Measurements from ENCODE around the gene ARSB. TPM values are rescaled to one million over a fixed set of nuclear protein-coding genes. Genes with fewer than 3 reads are reported as not detected.

Gene ARSB
- total RNA-seq, 4 donors from 2014 or later: 9.1 to 12.7 (median 10.7) TPM

GRCh38 chr5:78925129-78925876 is 59.8 kb downstream of the ARSB start:
- Histone ChIP-seq H3K27me3 (no peaks in the 10 kb centered on the region), H3K36me3 (no peaks in the 10 kb centered on the region), H3K4me3 (no peak overlapping the region), H3K4me1 (no peaks in the 10 kb centered on the region), H3K9me3 (no peaks in the 10 kb centered on the region), H3K27ac (no peak overlapping the region)
- WGBS, 2 donors (ENCODE audit: low coverage in 1 of 2): 73 to 81% methylated on average over 6 of the region's 6 CpGs
- TF ChIP-seq EP300 (IDR thresholded peaks at IDR 0.05; ENCODE audit: low read depth) (no peak), POLR2A (IDR thresholded peaks at IDR 0.05) (no peak), CTCF (IDR thresholded peaks at IDR 0.05) (no peak), POLR2AphosphoS5 (IDR thresholded peaks at IDR 0.05) (no peak)
- in situ Hi-C loops (cut with MboI; ENCODE audit: low pct_ligation_motif_present in 1 of 4, low pct_unique_long_range_greater_than_20kb in 1 of 4, low sequenced_read_pairs in 3 of 4): no loop called here
- DNase-seq: no peak
- intact Hi-C loops (cut with DNase I; ENCODE audit: low total_unique reads): no loop called here

DNA sequence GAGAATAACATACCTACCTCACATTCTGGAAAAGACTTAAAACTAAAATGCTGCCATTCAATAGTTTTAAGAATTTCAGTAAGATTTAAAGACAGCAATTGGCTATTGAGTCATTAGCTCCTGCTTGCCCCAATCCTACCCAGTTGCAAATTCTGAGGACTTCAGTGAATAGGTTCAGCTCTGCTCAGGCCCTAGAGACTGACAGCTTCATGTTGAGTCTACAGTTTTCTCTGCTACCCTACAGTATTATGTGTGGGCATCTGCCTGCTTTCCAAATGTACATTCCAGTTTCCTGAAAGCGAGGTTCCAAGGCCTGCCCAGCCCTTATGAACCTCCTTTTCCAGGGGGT is 61.5 kb downstream of the ARSB start:
- Histone ChIP-seq H3K27ac (no peak overlapping the region), H3K4me3 (no peak overlapping the region), H3K27me3 (no peaks in the 10 kb centered on the region), H3K36me3 (no peaks in the 10 kb centered on the region), H3K9me3 (no peaks in the 10 kb centered on the region), H3K4me1 (no peaks in the 10 kb centered on the region)
- WGBS, 2 donors (ENCODE audit: low coverage in 1 of 2): 86 to 100% methylated on average over 1 of the region's 1 CpG
- in situ Hi-C loops (cut with MboI; ENCODE audit: low pct_ligation_motif_present in 1 of 4, low pct_unique_long_range_greater_than_20kb in 1 of 4, low sequenced_read_pairs in 3 of 4): no loop called here
- no peak for DNase-seq
- intact Hi-C loops (cut with DNase I; ENCODE audit: low total_unique reads): no loop called here
- no peak for TF ChIP-seq EP300 (IDR thresholded peaks at IDR 0.05; ENCODE audit: low read depth)
- TF ChIP-seq POLR2A (IDR thresholded peaks at IDR 0.05): no peak
- no peak for TF ChIP-seq CTCF (IDR thresholded peaks at IDR 0.05)
- TF ChIP-seq POLR2AphosphoS5 (IDR thresholded peaks at IDR 0.05): no peak

GRCh38 chr5:78922879-78923621 is 62.1 kb downstream of the ARSB start:
- no peaks in the 10 kb centered on the region for H3K27me3 ChIP-seq
- intact Hi-C loops (cut with DNase I; ENCODE audit: low total_unique reads): no loop called here
- H3K36me3 ChIP-seq: no peaks in the 10 kb centered on the region
- no peaks in the 10 kb centered on the region for H3K4me1 ChIP-seq
- TF ChIP-seq POLR2AphosphoS5 (IDR thresholded peaks at IDR 0.05) (no peak), CTCF (IDR thresholded peaks at IDR 0.05) (no peak), EP300 (IDR thresholded peaks at IDR 0.05; ENCODE audit: low read depth) (no peak), POLR2A (IDR thresholded peaks at IDR 0.05) (no peak)
- no peak for DNase-seq
- no peak overlapping the region for H3K4me3 ChIP-seq
- in situ Hi-C loops (cut with MboI; ENCODE audit: low pct_ligation_motif_present in 1 of 4, low pct_unique_long_range_greater_than_20kb in 1 of 4, low sequenced_read_pairs in 3 of 4): no loop called here
- H3K27ac ChIP-seq: no peak overlapping the region
- H3K9me3 ChIP-seq: no peaks in the 10 kb centered on the region
- 79 to 88% methylated on average over 4 to 8 of the region's 8 CpGs for WGBS, 2 donors (ENCODE audit: low coverage in 1 of 2)

- no peaks in the 10 kb centered on the region for H3K9me3 ChIP-seq
- H3K4me1 ChIP-seq: no peaks in the 10 kb centered on the region
- in situ Hi-C loops (cut with MboI; ENCODE audit: low pct_ligation_motif_present in 1 of 4, low pct_unique_long_range_greater_than_20kb in 1 of 4, low sequenced_read_pairs in 3 of 4): no loop called here
- no peak for DNase-seq
- TF ChIP-seq POLR2A (IDR thresholded peaks at IDR 0.05) (no peak), POLR2AphosphoS5 (IDR thresholded peaks at IDR 0.05) (no peak), CTCF (IDR thresholded peaks at IDR 0.05) (no peak), EP300 (IDR thresholded peaks at IDR 0.05; ENCODE audit: low read depth) (no peak)
- H3K27me3 ChIP-seq: no peaks in the 10 kb centered on the region
- no peaks in the 10 kb centered on the region for H3K36me3 ChIP-seq
- no peak overlapping the region for H3K4me3 ChIP-seq
- intact Hi-C loops (cut with DNase I; ENCODE audit: low total_unique reads): no loop called here
- no peak overlapping the region for H3K27ac ChIP-seq
- WGBS, 2 donors (ENCODE audit: low coverage in 1 of 2): 92% methylated on average over 2 of the region's 2 CpGs; no CpG with 5 or more reads in 1 of the 2 donors
Observed at GRCh38 chr5:78920604-78921003, 64.5 kb downstream of the ARSB start.

Measured in transverse colon (tissue), 4 donors.